Superior temporal gyrus (tissue), 1 donor: Measurements from ENCODE around the gene TIAL1.
"Not testable (repeated sequence)": the region's sequence is repeated elsewhere in the genome, so short reads cannot be mapped to it uniquely, and the experiment has no call there.

Experiments used
- DNase-seq: peaks from one replicate; pipeline ENCODE4 v3.0.0-alpha.2; 2016; ENCODE audit errors: extremely low spot score

The TIAL1 gene

GRCh38 chr10:119549247-119549999 lies 47.3 kb downstream of the TIAL1 start:
- no peak for DNase-seq

GRCh38 chr10:119546009-119546408 lies 50.8 kb downstream of the TIAL1 start:
- DNase-seq, result no peak

DNA sequence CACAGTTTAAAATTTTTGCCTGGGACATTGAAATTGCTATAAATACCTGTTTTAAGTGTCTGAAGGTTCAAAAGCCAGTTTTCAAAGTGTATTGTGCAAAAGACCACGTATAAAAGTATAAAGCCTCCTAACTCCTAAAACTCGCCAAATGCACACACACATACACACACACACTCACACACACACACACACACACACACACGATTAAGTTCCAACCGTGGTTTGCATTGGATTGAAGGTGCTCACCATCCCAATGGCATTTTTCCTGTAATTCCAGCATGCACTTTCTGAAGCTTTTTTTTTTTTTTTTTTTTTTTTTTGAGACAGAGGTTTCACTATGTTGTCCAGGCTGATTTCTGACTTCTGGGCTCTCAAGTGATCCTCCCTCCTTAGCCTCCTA lies 51.5 kb downstream of the TIAL1 start:
- no peak for DNase-seq

GRCh38 chr10:119543814-119544642 lies 52.7 kb downstream of the TIAL1 start:
- no peak for DNase-seq

DNA sequence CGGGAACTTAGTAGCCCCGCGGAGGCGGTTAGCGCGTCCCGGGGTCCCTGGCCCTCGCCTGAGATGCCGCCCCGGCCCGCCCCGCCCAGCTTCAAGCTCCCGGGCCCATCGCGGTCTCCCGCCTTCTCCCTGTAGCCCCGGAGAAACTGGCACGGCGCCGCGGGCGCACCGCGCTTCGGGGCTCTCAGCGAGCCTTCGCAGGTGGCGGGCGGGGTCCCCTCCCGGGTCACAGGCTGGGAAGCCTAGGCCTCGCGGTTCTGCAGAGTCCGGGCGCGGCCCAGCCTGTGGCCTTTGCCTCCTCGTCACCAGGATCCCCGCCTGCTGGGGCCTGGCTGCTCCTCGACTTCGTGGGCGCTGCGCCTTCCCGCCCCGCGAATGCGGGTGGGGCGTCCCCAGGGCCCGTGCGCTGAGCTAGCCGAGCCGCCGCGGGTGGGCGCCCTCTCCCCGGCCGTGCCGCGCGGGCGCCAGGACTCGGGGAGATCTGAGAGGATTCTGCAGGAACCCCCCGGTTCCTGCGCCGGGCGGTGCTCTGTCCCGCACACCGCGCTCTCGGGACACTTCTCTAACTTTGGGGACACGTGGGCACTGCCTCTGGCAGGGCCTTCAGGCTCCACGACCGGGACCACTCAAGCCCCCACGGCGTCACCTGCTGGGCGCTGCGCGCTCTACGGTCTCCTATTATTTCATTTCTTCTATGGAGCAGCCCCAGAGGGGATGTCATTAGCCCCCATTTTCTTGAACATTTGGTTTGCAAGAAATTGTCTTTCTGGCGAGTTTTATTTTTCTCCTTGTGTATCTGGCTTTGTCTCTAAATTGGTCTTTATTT lies 53.6 kb downstream of the TIAL1 start:
- no peak for DNase-seq

DNA sequence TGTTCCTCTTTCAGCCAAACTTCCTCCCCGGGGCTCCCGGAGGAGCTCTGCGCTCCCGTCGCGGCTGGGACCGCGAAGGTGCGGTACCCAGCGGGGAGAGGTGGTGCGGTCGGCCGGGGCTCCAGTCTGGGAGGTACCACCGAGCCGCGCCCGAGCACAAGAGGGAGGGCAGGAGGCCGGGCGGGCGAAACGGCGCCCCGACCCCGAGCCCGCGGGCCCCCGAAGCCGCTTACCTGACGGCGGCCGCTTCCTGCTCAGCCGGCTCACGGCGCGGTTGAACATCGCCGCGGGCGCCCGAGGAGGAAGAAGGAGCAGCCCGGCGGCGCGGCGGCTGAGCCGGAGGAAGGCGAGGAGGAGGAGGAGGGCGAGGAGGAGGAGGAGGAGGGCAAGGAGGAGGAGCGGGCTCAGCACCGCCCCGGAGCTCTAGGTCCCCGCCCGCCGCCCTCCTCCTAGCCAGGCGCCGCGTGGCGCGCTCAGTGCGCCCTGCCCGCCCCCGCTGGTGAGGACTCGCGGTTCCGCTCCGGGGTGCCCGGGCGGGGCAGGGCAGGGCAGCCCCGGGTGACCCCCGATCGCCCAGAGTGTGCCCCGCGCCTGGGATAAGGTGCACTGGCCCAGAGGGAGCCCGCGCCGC lies 54.3 kb downstream of the TIAL1 start, which contains the start of gene RGS10:
TSS of gene RGS10 (minus strand) at position 363 of the 631 bp plus-strand sequence. CDS start at position 282, 81 bp downstream.
- no peak for DNase-seq

- no peak for DNase-seq
Observed at GRCh38 chr10:119541459-119542356, 55.1 kb downstream of the TIAL1 start.

- no peak for DNase-seq
Observed at GRCh38 chr10:119541046-119541445, 55.7 kb downstream of the TIAL1 start.

- DNase-seq, result no peak
Observed at GRCh38 chr10:119540038-119540437, 56.7 kb downstream of the TIAL1 start.

DNA sequence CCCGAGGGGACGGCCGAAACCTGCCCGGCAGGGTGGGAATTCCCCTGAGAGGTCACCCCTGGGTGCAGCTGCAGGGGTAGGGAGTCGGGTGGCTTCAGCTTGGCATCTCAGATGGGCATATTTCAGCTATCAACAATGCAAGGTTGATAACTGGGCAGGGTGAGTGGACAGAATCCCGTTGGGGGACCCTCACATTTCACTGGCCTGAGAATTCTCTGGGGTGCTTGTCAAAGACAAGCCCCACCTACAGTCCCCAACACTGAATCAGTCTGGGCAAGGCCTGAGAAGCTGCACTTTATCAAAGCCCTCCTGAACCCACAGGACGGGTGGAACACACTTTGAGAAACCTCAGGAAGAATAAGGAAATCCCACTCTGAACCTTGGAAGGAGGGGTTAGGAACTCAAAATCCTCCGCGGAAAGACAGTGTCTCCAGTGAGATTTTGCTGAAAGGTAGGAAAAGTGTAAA lies 57.4 kb downstream of the TIAL1 start:
- no peak for DNase-seq

DNA sequence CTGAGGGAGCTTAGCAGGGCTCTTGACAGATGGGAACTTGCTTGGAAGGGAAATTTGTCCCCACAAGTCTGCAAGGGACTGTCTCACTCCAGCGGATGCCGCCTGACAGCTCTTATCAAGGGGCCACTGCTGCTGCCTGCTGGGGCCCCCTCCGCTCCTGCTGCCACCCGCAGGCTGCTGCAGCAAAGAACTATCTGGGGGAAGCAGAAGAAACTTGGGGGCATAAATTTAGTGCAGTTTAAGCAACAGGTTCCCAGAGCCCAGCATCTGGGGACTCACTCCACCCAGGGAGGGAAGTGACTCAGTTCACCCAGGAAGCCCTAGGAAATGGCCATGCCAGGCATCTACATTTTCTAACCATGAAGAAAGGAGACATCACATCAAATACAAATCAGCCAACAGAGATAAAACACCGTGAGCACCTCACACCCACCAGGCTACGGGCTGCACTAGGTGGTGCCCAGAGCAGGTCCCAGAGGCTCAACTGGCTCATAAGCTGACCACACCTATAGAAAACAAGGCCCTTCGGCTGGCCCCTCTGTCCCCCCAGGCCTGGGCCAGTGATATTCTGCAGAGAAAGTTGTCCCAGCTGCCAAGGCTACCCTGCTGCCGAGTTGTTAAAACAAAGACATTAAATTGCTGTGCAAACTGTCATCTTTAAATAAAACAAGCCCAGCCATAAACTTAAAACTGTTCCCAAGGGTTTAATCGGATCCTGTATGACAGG lies 58.0 kb downstream of the TIAL1 start:
- no peak for DNase-seq

DNA sequence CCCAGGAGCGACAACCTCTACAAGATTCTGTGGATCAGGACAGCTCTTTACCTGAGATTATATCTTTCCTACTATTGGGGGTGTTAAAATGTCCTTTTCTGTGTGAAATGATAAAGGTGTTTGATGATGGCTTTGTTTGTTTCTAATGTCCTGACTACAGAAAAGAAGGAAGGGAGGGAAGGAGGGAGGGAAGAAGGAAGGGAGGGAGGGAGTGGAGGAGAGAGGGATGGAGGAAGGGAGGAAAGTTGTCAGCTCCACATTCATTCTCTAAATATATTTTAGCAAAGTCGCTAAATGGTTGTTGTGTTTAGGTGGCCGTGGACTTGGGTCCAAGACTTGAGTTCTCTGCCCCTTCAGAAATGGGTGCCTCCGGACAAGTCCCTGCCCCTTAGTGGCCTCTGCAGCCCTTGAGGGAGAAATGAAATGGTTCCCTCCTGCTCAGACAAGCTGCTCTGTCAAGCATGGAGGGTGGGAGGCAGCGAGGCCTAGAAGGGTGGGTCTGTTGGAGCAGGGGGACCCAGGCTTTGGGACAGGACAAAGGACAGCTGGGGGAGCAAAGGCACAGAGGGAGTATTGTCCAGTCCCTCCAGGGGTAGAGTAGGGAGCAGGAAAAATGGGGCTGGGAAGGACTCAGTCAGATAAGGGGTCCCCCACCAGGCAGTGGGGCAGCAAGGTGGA lies 58.7 kb downstream of the TIAL1 start:
- DNase-seq, result no peak

- no peak for DNase-seq
Observed at GRCh38 chr10:119536508-119537025, 60.2 kb downstream of the TIAL1 start.

DNA sequence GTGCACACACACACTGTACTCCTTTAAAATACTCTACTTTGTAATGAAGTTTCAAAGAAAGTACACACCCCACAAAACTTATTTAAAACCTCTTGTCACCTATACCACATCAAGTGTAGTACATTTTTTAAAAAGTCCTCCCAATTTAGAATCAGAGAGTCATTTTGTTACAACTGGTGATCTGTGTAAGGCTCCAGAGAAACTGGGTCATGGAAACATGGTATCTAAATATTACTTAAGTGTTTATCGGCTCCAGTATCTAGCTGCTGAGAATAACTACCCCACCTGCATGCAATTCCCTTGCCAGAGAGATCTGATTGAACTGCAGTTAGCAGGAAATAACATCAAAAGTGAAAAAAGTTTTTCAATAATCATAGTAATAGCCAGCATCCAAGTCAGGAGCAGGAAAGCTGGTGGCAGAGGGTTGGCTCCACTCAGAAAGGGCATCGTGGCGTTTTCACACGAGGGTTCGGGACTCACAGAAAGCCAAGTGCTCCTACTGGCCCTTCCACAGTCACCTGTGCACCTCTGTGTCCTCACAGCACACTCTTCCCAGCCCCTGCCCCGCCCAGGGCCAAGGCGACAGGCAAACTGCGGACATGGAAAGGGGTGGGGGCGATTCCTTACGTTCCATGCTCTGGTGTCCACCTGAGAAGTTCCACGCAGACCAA lies 60.8 kb downstream of the TIAL1 start:
- no peak for DNase-seq

GRCh38 chr10:119535305-119535704 lies 61.5 kb downstream of the TIAL1 start:
- no peak for DNase-seq

DNA sequence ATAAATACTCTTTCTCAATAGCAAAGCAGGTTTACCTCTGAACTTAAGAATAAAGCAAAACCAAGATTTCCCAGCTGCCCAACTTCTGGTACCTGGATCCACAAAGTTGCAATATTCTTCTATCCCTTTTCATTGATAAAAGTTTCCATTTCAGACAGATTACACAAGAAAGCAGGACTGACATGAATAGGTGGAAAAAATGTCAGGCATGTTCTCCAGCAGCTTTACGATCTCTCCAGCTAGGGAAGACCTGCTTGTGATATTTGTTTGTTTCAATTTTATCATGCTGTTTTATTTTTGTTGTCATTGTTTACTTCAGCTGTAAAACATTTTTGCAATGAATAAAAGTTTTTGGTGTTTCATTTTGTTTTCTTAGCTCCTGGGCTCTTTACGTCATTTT lies 63.3 kb downstream of the TIAL1 start:
- DNase-seq, result no peak

- not testable (repeated sequence) for DNase-seq
Observed at GRCh38 chr10:119532791-119533190, 64.0 kb downstream of the TIAL1 start.

DNA sequence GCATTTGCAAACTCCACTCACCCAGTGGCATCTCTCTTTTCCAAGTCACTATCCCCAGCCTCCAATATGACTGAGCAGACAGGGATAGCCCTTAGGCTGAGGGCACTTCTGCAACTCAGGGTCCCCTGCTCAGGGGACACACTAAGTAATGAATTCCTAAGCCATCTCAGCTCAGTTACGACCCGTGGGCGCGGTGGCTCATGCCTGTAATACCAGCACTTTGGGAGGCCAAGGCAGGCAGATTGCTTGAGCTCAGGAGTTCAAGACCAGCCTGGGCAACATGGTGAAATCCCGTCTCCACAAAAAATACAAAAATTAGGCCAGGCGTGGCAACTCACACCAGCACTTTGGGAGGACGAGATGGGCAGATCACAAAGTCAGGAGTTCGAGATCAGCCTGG lies 64.5 kb downstream of the TIAL1 start:
- DNase-seq, result not testable (repeated sequence)
